GM21526 (cell line): ENCODE data around the gene SF3A2.

Source experiments
- ATAC-seq: cut with Tn5 transposase; IDR thresholded peaks from one replicate; pipeline ENCODE4 v1.9.1; 2021; ENCODE audit warnings: moderate library complexity; ENCODE audit not compliant: unreplicated experiment, low FRiP score

Gene SF3A2

GRCh38 chr19:2207991-2208860 is 28.4 kb upstream of the SF3A2 start:
- ATAC-seq: no peak

- no peak for ATAC-seq
Observed at GRCh38 chr19:2208975-2209374, 27.6 kb upstream of the SF3A2 start.

GRCh38 chr19:2209408-2209807 is 27.2 kb upstream of the SF3A2 start:
- ATAC-seq: no peak

- no peak for ATAC-seq
Observed at GRCh38 chr19:2210206-2210605, 26.4 kb upstream of the SF3A2 start.

- no peak for ATAC-seq
Observed at GRCh38 chr19:2210987-2211740, 25.5 kb upstream of the SF3A2 start.

GRCh38 chr19:2212861-2213711 is 23.5 kb upstream of the SF3A2 start:
- no peak for ATAC-seq

GRCh38 chr19:2213799-2214198 is 22.8 kb upstream of the SF3A2 start:
- ATAC-seq: no peak

- ATAC-seq: no peak
Observed at GRCh38 chr19:2214251-2214650, 22.4 kb upstream of the SF3A2 start.

- no peak for ATAC-seq
Observed at GRCh38 chr19:2215281-2215751, 21.3 kb upstream of the SF3A2 start.

GRCh38 chr19:2216361-2217225 is 20.0 kb upstream of the SF3A2 start:
- no peak for ATAC-seq

GRCh38 chr19:2217591-2217990 is 19.0 kb upstream of the SF3A2 start:
- no peak for ATAC-seq

GRCh38 chr19:2219726-2220125 is 16.9 kb upstream of the SF3A2 start:
- no peak for ATAC-seq

- ATAC-seq: no peak
Observed at GRCh38 chr19:2221250-2221831, 15.3 kb upstream of the SF3A2 start.

- no peak for ATAC-seq
Observed at GRCh38 chr19:2221918-2222317, 14.7 kb upstream of the SF3A2 start.

- ATAC-seq: no peak
Observed at GRCh38 chr19:2223391-2223790, 13.2 kb upstream of the SF3A2 start.

- no peak for ATAC-seq
Observed at GRCh38 chr19:2223959-2224358, 12.7 kb upstream of the SF3A2 start.

GRCh38 chr19:2224754-2225349 is 11.8 kb upstream of the SF3A2 start:
- ATAC-seq: no peak

GRCh38 chr19:2225415-2226050 is 11.1 kb upstream of the SF3A2 start:
- no peak for ATAC-seq
